GM12875 (cell line): ENCODE data around the gene AIG1.

Source experiments
- H3K4me3 ChIP-seq: one replicate; pipeline ENCODE4 v1.5.1; 2011; ENCODE audit warnings: low read depth, low read length, control low read depth
- CTCF ChIP-seq: IDR thresholded peaks from 2 replicates; pipeline ENCODE4 v1.5.1; 2011; ENCODE audit warnings: low read depth, mild to moderate bottlenecking, control low read depth, inconsistent platforms, low read length, moderate library complexity, borderline replicate concordance; ENCODE audit not compliant: insufficient read depth

AIG1 gene

GRCh38 chr6:143023695-143024094 lies 37.0 kb upstream of the AIG1 start:
- no peak overlapping the region for H3K4me3 ChIP-seq
- no peak for TF ChIP-seq CTCF

- TF ChIP-seq CTCF, result no peak
- H3K4me3 ChIP-seq, result no peak overlapping the region
These were observed 35.7 kb upstream of the AIG1 start for GRCh38 chr6:143024977-143025376.

GRCh38 chr6:143026696-143027449 lies 33.8 kb upstream of the AIG1 start:
- peak; percentile 41; the same call in 1 of the 2 replicates for TF ChIP-seq CTCF
- H3K4me3 ChIP-seq, result no peak overlapping the region

GRCh38 chr6:143034689-143035334 lies 25.9 kb upstream of the AIG1 start:
- no peak overlapping the region for H3K4me3 ChIP-seq
- TF ChIP-seq CTCF, result no peak

- H3K4me3 ChIP-seq, result no peak overlapping the region
- TF ChIP-seq CTCF, result no peak
These were observed 23.2 kb upstream of the AIG1 start for GRCh38 chr6:143037470-143037869.

- TF ChIP-seq CTCF, result no peak
These were observed 21.9 kb upstream of the AIG1 start for GRCh38 chr6:143038833-143039232.

GRCh38 chr6:143039548-143039947 lies 21.1 kb upstream of the AIG1 start:
- no peak for TF ChIP-seq CTCF
- H3K4me3 ChIP-seq, result no peak overlapping the region

More at GRCh38 chr6:143038833-143039232, 21.9 kb upstream of the AIG1 start:
- no peak overlapping the region for H3K4me3 ChIP-seq
